Left forelimb (tissue), 1 donor: ENCODE results near the gene MRPL18.
"Not testable (repeated sequence)": the region's sequence is repeated elsewhere in the genome, so short reads cannot be mapped to it uniquely, and the experiment has no call there.

Source experiments
- DNase-seq: peaks from one replicate; pipeline ENCODE4 v3.0.0-alpha.2; 2018; ENCODE audit warnings: low spot score

Gene MRPL18

DNA sequence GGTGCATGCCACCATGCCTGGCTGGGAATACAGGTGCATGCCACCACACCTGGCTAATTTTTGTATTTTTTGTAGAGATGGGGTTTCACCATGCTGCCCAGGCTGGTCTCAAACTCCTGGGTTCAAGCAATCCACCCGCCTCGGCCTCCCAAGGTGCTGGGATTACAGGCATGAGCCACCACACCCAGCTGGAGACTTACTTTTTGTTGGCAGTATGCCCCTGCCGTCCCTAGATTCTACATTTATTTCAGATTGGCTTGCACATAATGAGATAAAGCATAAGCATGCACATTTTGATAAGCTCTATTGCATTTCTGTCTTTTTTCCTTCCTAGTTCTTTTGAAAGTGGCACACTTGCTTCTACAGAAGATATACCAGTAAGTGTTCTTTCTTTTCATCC lies 26.5 kb downstream of the MRPL18 start:
- DNase-seq, result not testable (repeated sequence)

GRCh38 chr6:159817951-159818739 lies 27.9 kb downstream of the MRPL18 start:
- DNase-seq, result no peak

DNA sequence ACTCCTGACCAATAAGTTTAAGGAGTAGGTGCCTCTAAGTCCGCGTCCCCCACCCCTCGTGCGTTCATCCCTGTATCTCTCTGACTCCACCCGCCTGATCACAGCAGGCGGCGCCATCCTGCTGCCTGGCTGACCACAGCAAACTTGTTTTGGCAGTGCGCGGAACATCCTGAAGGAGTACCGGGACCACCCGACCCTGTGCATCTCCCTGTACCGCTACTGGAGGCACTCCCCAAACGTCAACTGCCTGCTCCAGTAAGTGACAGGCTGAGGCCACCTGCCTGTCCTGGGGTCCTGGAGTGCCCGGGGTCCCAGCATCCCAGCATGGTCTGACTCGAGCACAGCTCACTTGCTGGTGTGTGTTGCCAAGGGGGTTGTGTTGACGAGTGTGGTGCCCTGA lies 28.8 kb downstream of the MRPL18 start:
- no peak for DNase-seq

- no peak for DNase-seq
Observed at GRCh38 chr6:159819932-159820640, 29.8 kb downstream of the MRPL18 start.

DNA sequence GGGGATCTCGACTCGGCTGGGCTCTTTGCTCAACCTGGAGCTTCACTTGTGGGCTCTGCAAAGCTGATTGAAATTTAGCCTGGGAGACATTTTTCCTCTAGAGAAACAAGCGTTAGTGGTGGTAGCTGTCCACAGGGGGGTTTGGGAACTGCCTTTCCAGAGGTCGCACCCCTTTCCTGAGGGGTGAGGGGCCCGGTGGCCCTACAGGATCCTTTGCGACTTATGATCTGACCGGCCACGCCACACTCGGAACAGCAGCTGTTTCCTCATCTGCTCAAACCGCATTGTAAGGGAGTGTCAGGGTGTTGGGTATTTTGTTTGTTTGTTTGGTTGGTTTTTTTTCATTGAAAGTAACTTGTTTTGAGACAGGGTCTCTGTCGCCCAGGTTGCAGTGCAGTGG lies 30.9 kb downstream of the MRPL18 start:
- DNase-seq, result no peak

- DNase-seq, result no peak
Observed at GRCh38 chr6:159821726-159822125, 31.5 kb downstream of the MRPL18 start.

- DNase-seq, result no peak
Observed at GRCh38 chr6:159823953-159824352, 33.7 kb downstream of the MRPL18 start.

DNA sequence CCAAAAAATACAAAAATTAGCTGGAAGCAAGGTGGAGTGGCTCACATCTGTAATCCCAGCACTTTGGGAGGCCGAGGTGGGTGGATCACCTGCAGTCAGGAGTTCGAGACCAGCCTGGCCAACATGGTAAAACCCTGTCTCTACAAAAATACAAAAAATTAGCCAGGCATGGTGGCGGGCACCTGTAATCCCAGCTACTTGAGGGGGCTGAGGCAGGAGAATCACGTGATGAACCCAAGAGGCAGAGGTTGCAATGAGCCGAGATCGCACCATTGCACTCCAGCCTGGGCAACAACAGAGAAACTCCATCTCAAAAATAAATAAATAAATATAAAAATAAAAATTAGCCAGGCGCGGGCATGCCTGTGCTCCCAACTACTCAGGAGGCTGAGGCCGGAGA lies 34.4 kb downstream of the MRPL18 start:
- not testable (repeated sequence) for DNase-seq

DNA sequence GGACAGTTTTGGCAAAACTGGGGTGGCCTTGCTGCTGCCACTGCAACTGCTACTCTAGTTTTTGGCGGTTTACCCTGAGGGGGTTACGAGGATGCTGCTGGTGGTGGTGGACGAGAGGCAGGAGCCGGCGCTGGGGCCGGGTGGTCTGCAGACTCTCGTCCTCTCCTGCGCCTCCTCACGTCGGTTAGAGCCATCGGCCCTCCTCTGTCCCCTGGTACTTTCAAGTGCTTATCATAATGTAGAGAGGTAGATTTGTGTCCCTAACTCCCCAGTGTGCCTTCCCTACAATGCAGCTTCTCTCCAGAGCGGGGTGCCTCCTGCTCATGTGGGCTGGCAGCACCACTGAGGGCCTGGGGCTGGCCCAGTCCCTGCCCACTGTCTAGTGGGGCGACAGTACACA lies 35.7 kb downstream of the MRPL18 start:
- no peak for DNase-seq

- DNase-seq, result no peak
Observed at GRCh38 chr6:159826968-159827647, 36.8 kb downstream of the MRPL18 start.

GRCh38 chr6:159828074-159828473 lies 37.8 kb downstream of the MRPL18 start:
- no peak for DNase-seq

DNA sequence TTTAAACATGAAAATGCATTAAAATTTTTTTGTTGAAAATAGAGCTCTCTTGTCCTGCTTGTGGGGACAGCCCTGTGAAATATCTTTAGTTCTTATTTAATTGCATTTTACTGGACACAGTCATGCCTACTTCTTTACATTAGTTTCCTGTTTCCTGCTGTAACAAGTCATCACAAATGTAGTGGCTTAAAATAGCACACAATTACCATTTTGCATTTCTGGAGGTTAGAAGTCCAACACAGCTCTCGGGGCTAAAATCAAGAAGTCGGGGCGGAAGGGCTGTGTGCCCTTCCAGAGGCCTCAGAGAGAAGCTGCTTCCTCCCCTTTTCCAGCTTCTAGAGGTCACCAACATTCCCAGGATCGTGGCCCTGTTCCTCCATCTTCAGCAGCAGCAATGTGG lies 39.3 kb downstream of the MRPL18 start:
- no peak for DNase-seq

GRCh38 chr6:159830501-159831372 lies 40.5 kb downstream of the MRPL18 start:
- DNase-seq, result no peak

DNA sequence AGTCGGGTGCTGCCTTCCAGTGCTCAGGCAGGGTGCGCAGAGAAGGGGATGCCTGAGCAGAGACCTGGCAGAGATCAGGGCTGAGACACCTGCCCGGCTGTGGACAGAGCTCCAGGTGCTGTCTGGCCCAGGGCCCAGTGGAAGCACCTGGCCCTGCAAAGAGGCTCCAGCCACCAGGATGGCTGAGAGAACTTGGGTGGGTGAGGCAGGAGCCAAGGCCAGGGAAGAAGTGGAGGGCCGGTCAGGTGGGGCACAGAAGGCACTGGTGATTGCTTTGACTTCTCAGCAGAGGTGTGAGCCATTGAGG lies 41.1 kb downstream of the MRPL18 start:
- no peak for DNase-seq

DNA sequence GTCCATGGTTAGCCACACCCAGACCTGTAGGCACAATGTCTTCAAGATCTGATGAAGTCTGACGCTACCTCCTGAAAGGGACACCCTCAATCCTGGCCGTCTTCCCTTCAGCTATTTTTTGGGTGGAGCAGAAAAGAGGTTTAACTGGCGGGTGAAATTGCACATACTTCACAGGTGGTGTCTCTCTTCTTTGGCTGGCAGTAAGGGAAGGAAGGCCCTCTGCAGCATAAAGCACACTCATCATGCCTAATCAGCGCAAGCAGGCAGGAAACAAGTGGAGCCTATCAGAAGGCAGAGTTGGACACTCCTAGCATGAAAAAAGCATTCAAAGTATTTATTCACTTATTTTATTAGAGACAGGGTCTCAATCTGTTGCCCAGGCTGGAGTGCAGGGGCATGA lies 42.7 kb downstream of the MRPL18 start:
- no peak for DNase-seq

- DNase-seq, result no peak
Observed at GRCh38 chr6:159833556-159833955, 43.3 kb downstream of the MRPL18 start.

- no peak for DNase-seq
Observed at GRCh38 chr6:159833997-159834603, 43.8 kb downstream of the MRPL18 start.

DNA sequence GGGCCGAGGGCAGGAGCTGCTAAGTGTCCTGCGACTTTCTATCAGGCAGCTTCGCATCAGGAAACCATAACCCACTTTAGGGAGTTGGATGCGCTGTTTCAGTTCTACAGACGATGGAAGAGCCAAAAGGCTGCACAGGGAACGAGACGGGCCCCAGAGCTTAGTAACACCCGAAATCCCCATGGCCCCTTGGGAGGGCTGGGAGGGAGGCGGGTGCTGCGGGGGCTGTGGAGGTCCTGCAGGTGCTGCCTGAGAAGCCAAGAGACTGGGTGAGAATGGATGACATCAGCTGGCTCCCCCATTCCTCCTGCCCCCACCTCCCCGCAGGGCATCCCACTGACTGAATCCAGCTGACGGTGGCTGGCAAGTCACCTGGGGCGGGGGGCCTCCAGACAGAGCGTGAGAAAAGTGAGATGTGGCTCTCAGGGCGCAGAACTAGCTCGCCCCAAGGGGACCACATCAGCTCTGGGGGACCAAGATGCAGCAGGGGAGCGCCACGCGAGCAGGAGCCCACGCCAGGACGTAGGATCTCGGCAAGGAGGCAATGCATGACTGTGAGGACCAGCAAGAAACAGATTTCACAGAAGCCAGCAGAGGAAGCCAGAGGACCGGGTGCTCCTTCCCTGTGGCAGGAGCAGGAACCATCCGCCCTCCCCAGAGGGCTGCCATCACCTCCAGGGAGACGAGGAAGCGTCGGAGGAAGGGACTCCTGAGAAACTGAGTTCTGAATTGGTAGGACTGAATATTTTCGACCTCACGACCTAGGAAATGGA lies 46.6 kb downstream of the MRPL18 start:
- no peak for DNase-seq

- no peak for DNase-seq
Observed at GRCh38 chr6:159837511-159837910, 47.2 kb downstream of the MRPL18 start.

DNA sequence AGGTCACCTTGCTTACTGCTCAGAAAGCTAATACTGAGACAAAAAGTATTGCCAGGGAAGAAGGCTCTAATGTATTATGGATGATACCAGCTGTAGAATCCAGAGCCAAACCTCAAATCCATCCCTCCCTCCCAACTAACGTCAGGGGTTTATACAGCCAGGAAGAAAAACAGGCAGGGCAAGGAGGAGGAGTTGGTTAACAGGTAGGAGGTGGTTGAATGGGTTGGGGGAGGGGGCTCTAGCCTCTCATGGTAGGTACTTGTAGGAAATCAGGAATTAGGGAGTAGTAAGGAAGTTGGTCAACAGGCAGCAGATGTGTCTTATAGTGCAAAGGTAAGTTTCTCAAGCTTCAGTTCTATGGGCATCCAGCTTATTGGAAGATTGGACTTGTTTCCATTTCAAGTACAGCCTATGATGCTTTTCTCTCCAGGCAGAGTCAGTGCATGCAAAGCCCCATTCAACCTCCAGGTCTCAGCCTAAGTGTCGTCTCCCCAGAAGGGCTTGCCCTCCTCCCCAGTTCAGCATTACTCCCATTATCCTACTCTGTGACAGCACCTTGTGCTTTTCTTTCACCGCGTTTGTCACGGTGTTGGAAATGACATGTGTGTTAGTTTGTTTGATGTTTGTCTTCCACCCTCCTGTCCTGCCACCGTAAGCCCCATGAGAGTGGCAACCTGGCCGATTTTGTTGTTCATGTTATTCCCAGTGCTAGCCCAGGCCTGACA lies 47.9 kb downstream of the MRPL18 start:
- no peak for DNase-seq
